SH-SY5Y (cell line): ENCODE data around the gene EDC3.

Source experiments
- GATA2 ChIP-seq: IDR thresholded peaks from 2 replicates; pipeline ENCODE4 v1.6.1; 2011; ENCODE audit warnings: mild to moderate bottlenecking, low read depth, low read length
- GATA3 ChIP-seq: IDR thresholded peaks from 2 replicates; pipeline ENCODE4 v1.6.1; 2011; ENCODE audit warnings: low read depth, mild to moderate bottlenecking, low read length, moderate library complexity

DNA sequence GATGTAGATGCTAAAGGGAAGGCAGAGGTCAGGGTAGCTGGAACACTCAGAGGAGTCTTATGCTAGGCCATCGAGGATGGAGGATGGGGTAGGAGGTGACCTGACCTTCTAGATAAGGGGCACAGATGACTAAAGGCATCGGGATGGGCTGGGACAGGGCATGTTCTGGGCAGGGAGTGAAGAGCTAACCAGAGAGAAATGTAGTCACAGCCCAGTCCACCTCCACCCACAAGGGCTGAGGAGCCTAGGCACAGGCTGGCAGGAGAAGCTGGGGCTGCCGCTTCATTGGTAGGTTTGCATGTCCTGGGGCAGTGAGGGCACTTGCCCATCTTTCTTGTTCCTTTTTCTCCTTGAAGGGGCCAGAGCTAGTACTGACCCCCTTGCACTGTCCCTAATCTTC, 67.6 kb downstream of the EDC3 start:
- TF ChIP-seq GATA2 (no peak), GATA3 (no peak)
